Fibroblast of the conjunctiva (primary cell): ENCODE results near the gene CDH3.

Experiments used
- DNase-seq: peaks from one replicate; pipeline ENCODE4 v3.0.0-alpha.2; 2010; ENCODE audit warnings: low read depth

Gene CDH3

GRCh38 chr16:68644715-68645493 is at the start of gene CDH3:
CDH3 (plus strand) TSS chr16:68645310; CDS start chr16:68645380, 70 bp downstream.
- no peak for DNase-seq

GRCh38 chr16:68596266-68596665 is 48.8 kb upstream of the CDH3 start:
- DNase-seq, result no peak

GRCh38 chr16:68599586-68599985 is 45.5 kb upstream of the CDH3 start:
- no peak for DNase-seq

GRCh38 chr16:68605746-68606145 is 39.4 kb upstream of the CDH3 start:
- no peak for DNase-seq

GRCh38 chr16:68607443-68607842 is 37.7 kb upstream of the CDH3 start:
- no peak for DNase-seq

- no peak for DNase-seq
These were observed 36.8 kb upstream of the CDH3 start for GRCh38 chr16:68608330-68608729.

- DNase-seq, result no peak
These were observed 32.1 kb upstream of the CDH3 start for GRCh38 chr16:68612996-68613395.

- DNase-seq, result no peak
These were observed 27.4 kb upstream of the CDH3 start for GRCh38 chr16:68617734-68618133.

GRCh38 chr16:68626557-68626956 is 18.6 kb upstream of the CDH3 start:
- DNase-seq, result no peak

- DNase-seq, result no peak
These were observed 17.1 kb upstream of the CDH3 start for GRCh38 chr16:68627951-68628425.

- DNase-seq, result no peak
These were observed 15.7 kb upstream of the CDH3 start for GRCh38 chr16:68629351-68629910.

- no peak for DNase-seq
These were observed 9.0 kb upstream of the CDH3 start for GRCh38 chr16:68636064-68636560.

GRCh38 chr16:68636818-68637217 is 8.3 kb upstream of the CDH3 start:
- DNase-seq, result no peak

- DNase-seq, result no peak
These were observed 4.1 kb upstream of the CDH3 start for GRCh38 chr16:68640972-68641371.

- DNase-seq, result no peak
These were observed 3.1 kb upstream of the CDH3 start for GRCh38 chr16:68642047-68642435.

GRCh38 chr16:68642436-68643101 is 2.5 kb upstream of the CDH3 start:
- DNase-seq, result no peak

- DNase-seq, result no peak
These were observed 1.9 kb upstream of the CDH3 start for GRCh38 chr16:68643227-68643626.

- DNase-seq, result no peak
These were observed 1.3 kb upstream of the CDH3 start for GRCh38 chr16:68643847-68644246.

- DNase-seq, result no peak
These were observed 814 bp upstream of the CDH3 start for GRCh38 chr16:68644296-68644695.

GRCh38 chr16:68645494-68646388 is 631 bp downstream of the CDH3 start:
- no peak for DNase-seq

- no peak for DNase-seq
These were observed 2.0 kb downstream of the CDH3 start for GRCh38 chr16:68646953-68647659.
